BE2C (cell line): ENCODE data around the gene CISD1.
A peak's percentile ranks its signal among the peaks of the same experiment; 100 is the strongest.

Experiments
- DNase-seq: peaks from one replicate; pipeline ENCODE4 v3.0.0-alpha.2; 2020
- H3K27me3 ChIP-seq: fragments of 250-450 bp; sonication (Bioruptor Pico); 2 replicates; pipeline ENCODE4 v1.5.1; 2020; ENCODE audit warnings: mild to moderate bottlenecking
- H3K36me3 ChIP-seq: fragments of 250-450 bp; sonication (Bioruptor Pico); 2 replicates; pipeline ENCODE4 v1.5.1; 2020; ENCODE audit warnings: mild to moderate bottlenecking
- H3K4me1 ChIP-seq: fragments of 250-450 bp; sonication (Bioruptor Pico); 2 replicates; pipeline ENCODE4 v1.5.1; 2020
- H3K4me3 ChIP-seq: 2 replicates; pipeline ENCODE4 v1.5.1; 2011; ENCODE audit warnings: low read depth, low read length
- H3K9me3 ChIP-seq: fragments of 250-450 bp; sonication (Bioruptor Pico); 2 replicates; pipeline ENCODE4 v1.5.1; 2020
- TF ChIP-seq, protein P1 (sequence below): IDR thresholded peaks from 2 replicates; pipeline ENCODE4 v1.5.1; 2012; ENCODE audit warnings: mild to moderate bottlenecking, low read depth, low read length

CISD1 gene

DNA sequence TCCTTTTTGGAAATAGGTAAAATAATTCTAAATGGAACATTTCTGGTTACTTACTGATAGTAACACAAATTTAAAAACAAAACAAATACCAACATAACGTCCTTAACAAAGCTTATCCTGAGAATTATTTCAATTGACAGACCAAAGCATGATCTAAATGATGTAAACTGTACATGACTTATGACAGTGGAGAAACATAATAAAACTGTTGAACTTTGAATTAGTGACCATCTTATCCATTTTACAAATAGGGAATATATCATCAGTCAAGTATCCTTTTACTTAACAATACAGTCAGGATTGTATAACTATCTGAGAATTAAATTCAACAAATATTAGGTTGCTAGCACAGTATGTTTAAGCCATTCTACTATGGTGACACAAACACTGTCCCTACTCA lies 3.7 kb upstream of the CISD1 start:
- peak overlapping the region; percentile 83 for H3K4me3 ChIP-seq
- H3K27me3 ChIP-seq, result no peaks in the 10 kb centered on the region
- DNase-seq, result no peak
- H3K4me1 ChIP-seq, result no peaks in the 10 kb centered on the region
- TF ChIP-seq, protein P1, sequence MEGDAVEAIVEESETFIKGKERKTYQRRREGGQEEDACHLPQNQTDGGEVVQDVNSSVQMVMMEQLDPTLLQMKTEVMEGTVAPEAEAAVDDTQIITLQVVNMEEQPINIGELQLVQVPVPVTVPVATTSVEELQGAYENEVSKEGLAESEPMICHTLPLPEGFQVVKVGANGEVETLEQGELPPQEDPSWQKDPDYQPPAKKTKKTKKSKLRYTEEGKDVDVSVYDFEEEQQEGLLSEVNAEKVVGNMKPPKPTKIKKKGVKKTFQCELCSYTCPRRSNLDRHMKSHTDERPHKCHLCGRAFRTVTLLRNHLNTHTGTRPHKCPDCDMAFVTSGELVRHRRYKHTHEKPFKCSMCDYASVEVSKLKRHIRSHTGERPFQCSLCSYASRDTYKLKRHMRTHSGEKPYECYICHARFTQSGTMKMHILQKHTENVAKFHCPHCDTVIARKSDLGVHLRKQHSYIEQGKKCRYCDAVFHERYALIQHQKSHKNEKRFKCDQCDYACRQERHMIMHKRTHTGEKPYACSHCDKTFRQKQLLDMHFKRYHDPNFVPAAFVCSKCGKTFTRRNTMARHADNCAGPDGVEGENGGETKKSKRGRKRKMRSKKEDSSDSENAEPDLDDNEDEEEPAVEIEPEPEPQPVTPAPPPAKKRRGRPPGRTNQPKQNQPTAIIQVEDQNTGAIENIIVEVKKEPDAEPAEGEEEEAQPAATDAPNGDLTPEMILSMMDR, result no peak
- no peaks in the 10 kb centered on the region for H3K9me3 ChIP-seq
- H3K36me3 ChIP-seq, result no peaks in the 10 kb centered on the region

DNA sequence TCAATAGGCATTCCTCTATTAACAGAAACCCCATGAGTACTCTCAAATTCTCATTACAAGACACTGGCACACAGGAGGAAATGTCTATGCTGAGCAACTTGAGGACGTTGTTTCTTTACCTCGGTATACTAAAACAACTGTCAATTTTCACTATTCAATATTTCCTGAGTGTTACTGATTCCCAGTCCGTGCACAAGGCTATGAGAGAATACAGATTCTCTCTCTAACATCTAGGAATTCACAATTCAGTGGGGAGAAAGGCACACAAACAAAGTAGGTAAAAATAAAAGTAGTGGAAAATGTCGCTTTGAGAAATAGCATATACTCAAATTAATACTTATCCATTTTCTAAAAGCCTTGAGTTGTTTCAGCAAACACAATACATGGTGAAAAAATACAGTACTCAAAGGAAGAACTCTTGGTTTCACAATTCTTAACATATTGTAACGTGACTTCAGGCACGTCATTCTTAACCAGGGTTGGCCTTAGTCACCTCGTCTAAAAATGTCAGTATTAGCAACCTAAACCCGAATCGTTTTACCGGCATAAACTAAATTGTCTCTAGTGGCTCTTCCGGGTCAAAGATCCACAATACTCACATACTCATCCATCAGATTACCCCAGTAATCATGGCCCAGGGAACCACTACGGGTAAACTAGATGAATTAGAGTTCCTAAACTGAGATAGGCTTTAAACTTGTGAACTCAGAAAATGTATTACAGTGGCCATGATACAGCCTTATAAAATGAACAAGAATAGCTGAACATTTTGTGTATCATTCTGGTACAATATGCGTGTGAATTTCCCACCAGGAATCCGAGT lies 2.7 kb upstream of the CISD1 start:
- Histone ChIP-seq H3K4me1 (no peaks in the 10 kb centered on the region), H3K27me3 (no peaks in the 10 kb centered on the region), H3K9me3 (no peaks in the 10 kb centered on the region), H3K4me3 (peak overlapping the region; percentile 83), H3K36me3 (no peaks in the 10 kb centered on the region)
- no peak for DNase-seq
- TF ChIP-seq, protein P1, result no peak

DNA sequence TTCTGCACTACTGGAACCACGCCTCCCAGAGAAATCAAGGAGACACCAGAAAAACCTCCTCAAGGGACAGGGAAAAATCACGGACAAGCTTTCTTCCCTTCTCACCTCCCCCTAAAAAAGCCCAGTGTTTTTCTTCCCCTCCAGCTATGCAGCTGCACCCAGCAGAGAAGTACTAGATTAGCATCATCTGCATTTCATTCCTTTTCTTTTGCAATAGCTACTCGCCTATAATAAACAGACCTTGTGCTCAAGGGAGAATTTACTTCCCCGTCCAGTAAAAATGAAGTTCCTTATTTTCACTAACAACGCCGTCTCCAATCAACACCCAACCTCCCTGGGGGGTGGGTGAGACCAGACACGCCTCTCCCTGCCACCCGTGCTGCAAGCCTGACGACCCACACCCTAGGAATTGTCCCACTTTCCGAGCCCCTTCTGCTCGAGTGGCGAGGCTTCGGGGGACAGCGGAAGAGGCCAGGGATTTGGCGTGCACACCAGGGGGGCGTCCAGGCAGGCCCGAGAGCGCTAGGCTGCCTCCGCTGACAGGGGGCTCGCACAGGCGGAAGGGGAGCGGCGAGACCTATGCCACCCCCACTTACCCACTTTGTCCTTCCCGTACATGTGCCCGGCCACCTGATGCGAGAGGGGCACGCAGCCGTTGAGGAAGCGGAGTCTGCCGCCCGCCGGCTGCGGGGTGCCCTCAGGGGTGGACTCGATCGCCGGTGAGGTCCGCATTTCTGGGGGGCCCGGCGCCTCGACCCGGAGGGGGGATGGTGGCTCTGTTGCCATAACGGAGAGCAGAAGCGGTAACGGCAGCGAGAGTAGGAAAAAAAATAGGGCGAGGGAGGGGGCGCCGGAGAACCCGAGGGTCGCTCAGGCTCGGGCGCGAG lies 1.9 kb upstream of the CISD1 start:
- peak; percentile 27 for DNase-seq
- Histone ChIP-seq H3K36me3 (no peaks in the 10 kb centered on the region), H3K27me3 (no peaks in the 10 kb centered on the region), H3K4me1 (no peaks in the 10 kb centered on the region), H3K9me3 (no peaks in the 10 kb centered on the region), H3K4me3 (peak overlapping the region; percentile 83)
- TF ChIP-seq, protein P1, result no peak

DNA sequence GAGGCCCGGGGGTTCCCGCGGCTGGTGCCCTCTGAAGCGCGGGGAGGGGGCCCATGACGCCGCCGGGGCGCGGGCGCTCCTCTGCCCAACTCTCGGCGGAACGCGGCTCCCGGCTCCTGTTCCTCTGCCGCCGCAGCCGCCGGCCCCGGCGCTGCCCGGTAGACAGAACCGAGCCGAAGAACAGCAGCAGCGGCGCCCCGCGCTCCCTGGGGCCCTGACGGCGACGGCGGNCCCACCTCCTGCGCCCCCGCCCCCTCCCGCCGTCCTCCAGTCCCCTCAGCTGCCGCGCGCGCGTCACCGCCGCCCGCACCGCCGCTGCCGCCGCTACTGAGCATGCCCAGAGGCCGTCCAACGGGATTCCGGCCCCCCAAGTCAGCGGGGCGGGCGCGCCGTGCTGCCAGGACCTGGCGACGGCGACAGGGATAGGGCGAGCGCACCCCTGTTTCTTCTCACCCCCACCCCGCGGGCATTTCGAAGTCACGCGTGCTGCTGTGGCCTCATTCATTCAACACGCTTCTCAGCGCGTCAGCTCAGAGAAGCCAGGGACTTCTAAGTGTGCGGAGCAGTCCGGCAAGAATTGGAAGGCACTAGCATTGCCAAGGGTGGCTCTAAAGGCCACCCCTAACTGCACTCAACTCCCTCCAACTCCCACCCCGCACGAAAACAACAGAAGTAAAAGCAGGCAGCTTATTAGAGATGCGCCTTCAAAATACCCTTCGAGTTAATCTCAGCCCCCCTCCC lies 1.1 kb upstream of the CISD1 start, which contains the start of gene IPMK:
Gene IPMK, minus strand, starts transcription at position 182 of the 741 bp plus-strand sequence. CDS start 283 bp downstream, outside the sequence.
- no peaks in the 10 kb centered on the region for H3K36me3 ChIP-seq
- H3K9me3 ChIP-seq, result no peaks in the 10 kb centered on the region

DNA sequence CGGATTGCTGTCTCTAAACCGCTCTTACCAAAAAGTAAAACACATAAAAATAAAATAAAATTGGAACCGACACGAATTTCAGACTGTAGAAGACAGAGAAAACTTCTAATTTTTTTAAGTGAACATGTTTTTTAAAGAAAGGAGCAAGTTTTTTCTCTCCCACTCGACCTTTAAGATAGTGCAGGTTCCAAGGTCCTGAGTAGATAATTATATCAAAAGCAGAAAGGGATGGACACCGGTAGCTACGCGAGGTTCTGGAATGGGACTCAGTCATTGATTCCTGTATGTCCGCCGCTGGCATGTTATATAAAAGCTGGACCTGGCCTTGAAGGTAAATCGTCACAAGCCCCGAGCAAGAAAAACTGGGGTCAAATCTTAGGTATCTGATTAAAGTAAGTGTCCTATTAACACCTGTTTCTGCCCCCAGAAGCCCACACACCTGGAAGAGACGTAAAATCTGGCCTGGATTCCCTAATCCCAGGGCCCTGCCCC lies 462 bp upstream of the CISD1 start:
- TF ChIP-seq, protein P1, result no peak
- H3K9me3 ChIP-seq, result no peaks in the 10 kb centered on the region
- no peaks in the 10 kb centered on the region for H3K4me1 ChIP-seq
- H3K36me3 ChIP-seq, result no peaks in the 10 kb centered on the region
- H3K27me3 ChIP-seq, result no peaks in the 10 kb centered on the region
- peak overlapping the region; percentile 83 for H3K4me3 ChIP-seq
- no peak for DNase-seq

More for the DNA sequence above, 1.1 kb upstream of the CISD1 start, which contains the start of gene IPMK:
- TF ChIP-seq, protein P1, result no peak
- Histone ChIP-seq H3K4me3 (peak within 1 kb of the TSS; percentile 83), H3K4me1 (no peaks in the 10 kb centered on the region), H3K27me3 (no peaks in the 10 kb centered on the region)
- DNase-seq, result peak; percentile 95
